ENCODE data around the gene ACTRT2. TPM values are rescaled to one million over a fixed set of nuclear protein-coding genes. Genes with fewer than 3 reads are reported as not detected.

The ACTRT2 gene
- total and polyA plus RNA-seq, 2 donors (not counting 3 experiments of a cell fraction or from before 2014, with no cell fraction given), result not detected

DNA sequence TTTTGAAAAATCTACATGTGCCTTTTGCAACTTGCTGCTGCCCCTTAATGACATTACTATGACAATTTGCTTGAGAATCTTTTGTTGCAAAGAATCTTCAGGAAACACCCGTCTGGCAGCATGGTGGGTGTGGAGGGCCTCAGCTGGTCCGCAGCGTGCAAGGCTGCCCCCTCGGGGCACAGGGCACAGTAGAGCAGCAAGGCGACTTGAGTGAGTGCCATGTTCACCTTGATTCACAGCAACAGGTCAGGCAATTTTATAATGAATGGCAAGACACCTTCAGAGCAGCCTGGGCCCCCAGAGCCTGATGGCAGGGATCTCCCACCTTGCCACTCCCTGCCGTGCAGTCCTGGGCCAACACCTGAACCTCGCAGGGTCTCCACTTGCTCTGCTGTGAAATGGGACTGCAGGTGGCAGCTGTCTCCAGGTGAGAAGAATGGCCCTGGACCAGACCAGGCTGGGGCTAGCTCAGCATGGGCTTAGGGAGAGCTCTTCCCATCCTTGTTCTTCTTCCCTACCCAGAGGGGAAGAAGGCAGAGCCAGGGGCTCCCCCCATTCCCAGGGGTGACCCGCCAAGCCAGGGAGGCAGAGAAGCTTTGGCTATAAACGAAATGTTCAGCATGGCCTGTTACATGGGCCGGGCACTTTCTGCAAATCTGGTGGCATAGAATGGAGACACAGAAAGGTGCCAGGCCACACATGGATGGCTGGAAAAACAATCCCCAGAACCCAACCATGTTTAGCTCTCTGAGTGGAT lies 34.5 kb upstream of the ACTRT2 start:
- H4K20me1 ChIP-seq (replicated peaks; ENCODE audit: control insufficient read depth, extremely low read depth, insufficient read depth, low read length), result no peaks in the 10 kb centered on the region
- peaks cover 9% of the 10 kb centered on the region for H3K9me3 ChIP-seq (replicated peaks; ENCODE audit: control insufficient read depth, insufficient read depth, low read length)
- POLR2A ChIA-PET, result no interaction called here
- H3K9me1 ChIP-seq (replicated peaks; ENCODE audit: control insufficient read depth, extremely low read depth, insufficient read depth, low read length), result no peaks in the 10 kb centered on the region
- TF ChIP-seq GATA2 (IDR thresholded peaks at IDR 0.05; ENCODE audit: insufficient read depth, insufficient read length, low read depth, low read length) (no peak), CTCF (IDR thresholded peaks at IDR 0.05; ENCODE audit: extremely low read depth in 1 of 2, insufficient read depth in 1 of 2, low read depth in 1 of 2, low read length in 2 of 2) (no peak), MAX (IDR thresholded peaks at IDR 0.05; ENCODE audit: insufficient read depth, insufficient read length) (no peak), POLR2A (IDR thresholded peaks at IDR 0.05; ENCODE audit: low read depth, low read length) (no peak), EZH2 (IDR thresholded peaks at IDR 0.05; ENCODE audit: borderline replicate concordance, low read depth, low read length, severe bottlenecking) (no peak), POLR2AphosphoS5 (IDR thresholded peaks at IDR 0.05; ENCODE audit: insufficient read depth, low read depth, low read length) (no peak)
- DNase-seq (ENCODE audit: low read depth, low spot score), result no peak
- no peaks in the 10 kb centered on the region for H3K27me3 ChIP-seq (ENCODE audit: control insufficient read depth in 2 of 2, insufficient read depth in 2 of 2, low read length in 2 of 2)
- no peak overlapping the region for H3K9ac ChIP-seq (replicated peaks; ENCODE audit: extremely low read depth, insufficient read depth, low read length)
- H2AFZ ChIP-seq (ENCODE audit: low read depth, low read length), result no peak overlapping the region
- dilution Hi-C loops (cut with MboI; ENCODE audit: extremely low pct_ligation_motif_present, low sequenced_read_pairs) (no loop called here), intact Hi-C loops (cut with micrococcal nuclease) (no loop called here)
- H3K79me2 ChIP-seq (ENCODE audit: control insufficient read depth, insufficient read depth, low read length), result no peaks in the 10 kb centered on the region
- no peaks in the 10 kb centered on the region for H3K4me1 ChIP-seq (ENCODE audit: control insufficient read depth, extremely low read depth, insufficient read depth, low read length)
- H3K27ac ChIP-seq (ENCODE audit: insufficient read depth, low read depth, low read length), result no peak overlapping the region
- no peaks in the 10 kb centered on the region for H3K36me3 ChIP-seq (ENCODE audit: control insufficient read depth in 2 of 2, extremely low read depth in 1 of 2, insufficient read depth in 2 of 2, low read length in 2 of 2)
- CTCF ChIA-PET, result no interaction called here
- H3K4me2 ChIP-seq (ENCODE audit: insufficient read depth, low read length), result no peak overlapping the region
- no TSS peak for BruUV-seq (replicated peaks)
- no peak for FAIRE-seq
- no peak overlapping the region for H3K4me3 ChIP-seq (replicated peaks in 1 of 3; ENCODE audit: insufficient read depth in 1 of 3, low read depth in 1 of 3, low read length in 3 of 3)

Data from endothelial cell of umbilical vein (primary cell).